WI38 (cell line): Measurements from ENCODE around the gene UBE3C.

ENCODE experiments used
- H3K4me3 ChIP-seq: 2 replicates; pipeline ENCODE4 v1.5.1; 2011; ENCODE audit warnings: low read depth, mild to moderate bottlenecking, control low read depth, low read length
- CTCF ChIP-seq: IDR thresholded peaks from 2 replicates; pipeline ENCODE4 v1.5.1; 2012; ENCODE audit warnings: low read depth, mild to moderate bottlenecking, control low read depth, low read length

Gene UBE3C

GRCh38 chr7:157177983-157178381 lies 39.3 kb downstream of the UBE3C start:
- H3K4me3 ChIP-seq, result no peak overlapping the region
- no peak for TF ChIP-seq CTCF

- no peak for TF ChIP-seq CTCF
- H3K4me3 ChIP-seq, result no peak overlapping the region
Observed at GRCh38 chr7:157183832-157184231, 45.1 kb downstream of the UBE3C start.

GRCh38 chr7:157188091-157188665 lies 49.5 kb downstream of the UBE3C start:
- TF ChIP-seq CTCF, result no peak
- no peak overlapping the region for H3K4me3 ChIP-seq

GRCh38 chr7:157189405-157189804 lies 50.7 kb downstream of the UBE3C start:
- TF ChIP-seq CTCF, result no peak
- no peak overlapping the region for H3K4me3 ChIP-seq

GRCh38 chr7:157192861-157193260 lies 54.1 kb downstream of the UBE3C start:
- no peak overlapping the region for H3K4me3 ChIP-seq
- TF ChIP-seq CTCF, result no peak

GRCh38 chr7:157193274-157193673 lies 54.5 kb downstream of the UBE3C start:
- H3K4me3 ChIP-seq, result no peak overlapping the region
- TF ChIP-seq CTCF, result no peak

- TF ChIP-seq CTCF, result no peak
- no peak overlapping the region for H3K4me3 ChIP-seq
Observed at GRCh38 chr7:157194948-157195347, 56.2 kb downstream of the UBE3C start.
